Lung (tissue), 12 donors: ENCODE results near the gene SHPK. TPM values are rescaled to one million over a fixed set of nuclear protein-coding genes. Genes with fewer than 3 reads are reported as not detected.

Source experiments
- ATAC-seq: fragments of 200-7000 bp; cut with Tn5 transposase; one replicate; pipeline ENCODE4 v1.9.1; 2020; ENCODE audit warnings: moderate number of reproducible peaks; ENCODE audit not compliant: insufficient read depth, low FRiP score
- DNase-seq, 3 donors: peaks; one replicate each; pipeline ENCODE4 v3.0.0-alpha.2; 2013 to 2017
- H3K27ac ChIP-seq, 2 donors: one replicate each; pipeline ENCODE4 v1.5.1; 2013; ENCODE audit warnings: mild to moderate bottlenecking in 2 of 2, moderate library complexity in 2 of 2, control low read depth in 1 of 2, inconsistent platforms in 1 of 2, low read depth in 1 of 2, low read length in 1 of 2
- H3K27me3 ChIP-seq, 3 donors: one replicate each; pipeline ENCODE4 v1.5.1; 2013; ENCODE audit warnings: low read length in 2 of 3; ENCODE audit not compliant: control insufficient read depth in 3 of 3, insufficient read depth in 3 of 3
- H3K36me3 ChIP-seq, 4 donors: one replicate each; pipeline ENCODE4 v1.5.1; 2013; ENCODE audit warnings: low read length in 4 of 4, mild to moderate bottlenecking in 1 of 4, moderate library complexity in 1 of 4; ENCODE audit not compliant: control insufficient read depth in 4 of 4, insufficient read depth in 4 of 4
- H3K4me1 ChIP-seq, 5 donors: one replicate each; pipeline ENCODE4 v1.5.1; 2013; ENCODE audit warnings: low read length in 5 of 5, mild to moderate bottlenecking in 2 of 5, moderate library complexity in 1 of 5; ENCODE audit not compliant: control insufficient read depth in 5 of 5, insufficient read depth in 5 of 5
- H3K4me3 ChIP-seq: one replicate; pipeline ENCODE4 v1.5.1; 2013; ENCODE audit warnings: mild to moderate bottlenecking, control low read depth, moderate library complexity
- H3K9ac ChIP-seq, 2 donors: one replicate each; pipeline ENCODE4 v1.5.1; 2013; ENCODE audit warnings: low read length in 2 of 2, control low read depth in 1 of 2; ENCODE audit not compliant: insufficient read depth in 1 of 2
- H3K9me3 ChIP-seq, 4 donors: one replicate each; pipeline ENCODE4 v1.5.1; 2013; ENCODE audit warnings: low read length in 3 of 4, mild to moderate bottlenecking in 1 of 4, moderate library complexity in 1 of 4; ENCODE audit not compliant: control insufficient read depth in 4 of 4, insufficient read depth in 3 of 4
- CTCF ChIP-seq: IDR thresholded peaks from 2 replicates; pipeline ENCODE4 v1.5.1; 2012; ENCODE audit warnings: mild to moderate bottlenecking; ENCODE audit errors: control extremely low read depth, extremely low read depth
- WGBS, 2 donors: extraction: QIAGEN DNeasy Blood & Tissue Kit; methylation state at CpG; one replicate each; pipeline ENCODE4 v1.1.7; 2013; 5-methylcytosine and 5-hydroxymethylcytosine counted together
- polyA plus RNA-seq, 2 donors: library from polyadenylated mRNA; stranded (reverse); fragments of 200-250 nt; gene quantifications; one replicate each; pipeline ENCODE4 v1.2.1, GENCODE V29; 2013
- total RNA-seq, 2 donors: library from RNA; depleted of rRNA in 1 of 2; stranded (reverse); fragments of >200 nt in 1 of 2; gene quantifications; one replicate each; pipeline ENCODE4 v1.2.1, GENCODE V29; 2014 to 2021
- donor health status: control.
- donor health status: control.
- donor health status: Bipolar disorder and iron deficiency.
- donor health status: healthy.
- donor health status: DM: yes; HTN: yes; CAD: no.

The SHPK gene
- total and polyA plus RNA-seq, 4 donors, result 4.9 to 16.8 (median 11.3) TPM

GRCh38 chr17:3668279-3669084, 32.4 kb upstream of the SHPK start, which contains the start of the genes EMC6 and TAX1BP3:
EMC6 (plus strand) TSS chr17:3668812; CDS start chr17:3669147, 335 bp downstream.
TAX1BP3 (minus strand) TSS chr17:3668578; CDS start chr17:3668526, 52 bp downstream.
- TF ChIP-seq CTCF, result no peak
- DNase-seq (peak; percentile 99), ATAC-seq (peak; percentile 93)
- WGBS, 2 donors, result 0% methylated on average over 81 to 89 of the region's 89 CpGs
- Histone ChIP-seq H3K4me1 (peaks cover 4 to 26% (median 9%) of the 10 kb centered on the region in 5 donors), H3K4me3 (peak within 1 kb of the TSS; percentile 96), H3K9me3 (no peaks in the 10 kb centered on the region), H3K9ac (peak within 1 kb of the TSS; percentile 81 to 92), H3K27me3 (no peaks in the 10 kb centered on the region), H3K36me3 (peaks cover 3 to 21% (median 10%) of the 10 kb centered on the region in 4 donors), H3K27ac (peak within 1 kb of the TSS; percentile 99 to 100)

- DNase-seq (peak; percentile 94 to 95 (median 94)), ATAC-seq (peak; percentile 83)
- H3K9me3 ChIP-seq, result no peaks in the 10 kb centered on the region
- peak overlapping the region; percentile 73 to 92 for H3K9ac ChIP-seq
- no peak for TF ChIP-seq CTCF
- peak overlapping the region; percentile 82 for H3K4me3 ChIP-seq
- H3K27me3 ChIP-seq, result no peaks in the 10 kb centered on the region
- 5 to 10% methylated on average over 34 to 39 of the region's 39 CpGs for WGBS, 2 donors
- H3K27ac ChIP-seq, result peak overlapping the region; percentile 99 to 100
- H3K4me1 ChIP-seq, result peaks cover 4 to 26% (median 9%) of the 10 kb centered on the region in 5 donors
- peaks cover 5 to 23% (median 15%) of the 10 kb centered on the region in 4 donors for H3K36me3 ChIP-seq
These were observed 31.6 kb upstream of the SHPK start for GRCh38 chr17:3667366-3668278.

- Histone ChIP-seq H3K36me3 (peaks cover 5 to 25% (median 19%) of the 10 kb centered on the region in 4 donors), H3K27ac (peak overlapping the region; percentile 41 to 100), H3K4me3 (no peak overlapping the region), H3K4me1 (peaks cover 4 to 26% (median 9%) of the 10 kb centered on the region in 5 donors), H3K9ac (peak overlapping the region in 1 of 2 donors; percentile 19), H3K9me3 (no peaks in the 10 kb centered on the region), H3K27me3 (no peaks in the 10 kb centered on the region)
- no peak for TF ChIP-seq CTCF
- WGBS, 2 donors, result 81 to 90% methylated on average over 6 of the region's 6 CpGs
- ATAC-seq, result no peak
- no peak for DNase-seq
These were observed 30.5 kb upstream of the SHPK start for GRCh38 chr17:3666516-3666915.
